C4-2B (cell line): Measurements from ENCODE around the gene AGPAT4.

Source experiments
- CTCF ChIP-seq: fragments of 450-650 bp; conservative IDR thresholded peaks from 2 replicates; pipeline ENCODE4 v1.5.1; 2017; ENCODE audit warnings: mild to moderate bottlenecking
- ZFX ChIP-seq: fragments of 450-650 bp; IDR thresholded peaks from 2 replicates; pipeline ENCODE4 v1.6.1; 2017

- TF ChIP-seq CTCF (no peak), ZFX (no peak)
Measured at GRCh38 chr6:161242113-161242512, 31.7 kb downstream of the AGPAT4 start.
